Hepatocyte (in vitro differentiated cells): ENCODE data around the gene QRICH1.

Experiments
- CTCF ChIP-seq: fragments of 200-600 bp; sonication (generic); IDR thresholded peaks from 2 replicates; pipeline ENCODE4 v1.5.1; 2016; ENCODE audit warnings: antibody characterized with exemption, mild to moderate bottlenecking; ENCODE audit not compliant: poor library complexity
- EZH2 ChIP-seq: fragments of 200-600 bp; sonication (generic); IDR thresholded peaks from 2 replicates; pipeline ENCODE4 v1.6.1; 2016; ENCODE audit warnings: antibody characterized with exemption, mild to moderate bottlenecking, borderline replicate concordance
- EZH2phosphoT487 ChIP-seq: fragments of 200-600 bp; sonication (generic); IDR thresholded peaks from one replicate; pipeline ENCODE4 v1.6.1; 2018; ENCODE audit warnings: antibody characterized with exemption, mild to moderate bottlenecking, low read depth, moderate library complexity; ENCODE audit not compliant: unreplicated experiment, severe bottlenecking

GRCh38 chr3:49124203-49124602 lies 30.3 kb upstream of the QRICH1 start:
- no peak for TF ChIP-seq CTCF
- no peak for TF ChIP-seq EZH2phosphoT487
- TF ChIP-seq EZH2: no peak
